ENCODE results near the gene PAXIP1.

GRCh38 chr7:154902600-154903082 lies 100.3 kb downstream of the PAXIP1 start:
- no peak for TF ChIP-seq CTCF (IDR thresholded peaks at IDR 0.05)
- TF ChIP-seq POLR2A (IDR thresholded peaks at IDR 0.05) = no peak

Measured in ovary (tissue), 3 donors.